HG03469 (cell line): ENCODE data around the gene ACKR4.
"Not testable (repeated sequence)": the region's sequence is repeated elsewhere in the genome, so short reads cannot be mapped to it uniquely, and the experiment has no call there.

Source experiments
- ATAC-seq: cut with Tn5 transposase; IDR thresholded peaks from one replicate; pipeline ENCODE4 v1.9.1; 2021; ENCODE audit warnings: mild to moderate bottlenecking, moderate library complexity, moderate number of reproducible peaks; ENCODE audit not compliant: unreplicated experiment

Gene ACKR4

DNA sequence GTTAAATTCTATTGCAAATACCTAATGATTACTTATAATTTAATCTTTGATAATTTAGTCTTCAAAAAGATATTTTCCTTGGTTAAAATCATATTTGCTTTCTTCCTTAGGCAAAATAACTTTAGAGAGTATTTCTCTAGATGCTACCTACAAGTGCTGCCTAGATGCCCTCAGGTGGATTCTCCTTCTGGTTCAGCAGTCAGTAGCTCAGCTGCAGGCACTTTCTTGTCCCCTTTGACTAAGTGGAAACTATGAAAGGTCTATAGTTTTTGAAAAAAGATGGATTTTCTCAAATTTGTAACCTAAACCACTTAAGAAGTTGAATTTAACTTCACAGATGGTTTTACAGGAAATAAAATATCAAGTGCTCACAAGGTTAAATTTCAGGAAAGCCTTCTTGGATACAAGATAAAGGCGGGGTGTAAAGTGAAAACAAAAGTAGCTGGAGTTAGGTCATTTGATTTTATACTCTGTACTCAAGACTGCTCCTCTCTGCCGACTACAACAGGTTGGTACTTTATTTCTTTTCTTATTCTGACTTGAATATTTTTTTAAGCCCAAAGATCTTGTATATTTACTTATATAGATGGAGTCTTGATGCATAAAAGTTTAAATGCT lies at the start of gene ACKR4:
Gene ACKR4 (plus strand): TSS at position 455 of the 618 bp plus-strand sequence. CDS start 3,128 bp downstream, outside the sequence.
- ATAC-seq: no peak

DNA sequence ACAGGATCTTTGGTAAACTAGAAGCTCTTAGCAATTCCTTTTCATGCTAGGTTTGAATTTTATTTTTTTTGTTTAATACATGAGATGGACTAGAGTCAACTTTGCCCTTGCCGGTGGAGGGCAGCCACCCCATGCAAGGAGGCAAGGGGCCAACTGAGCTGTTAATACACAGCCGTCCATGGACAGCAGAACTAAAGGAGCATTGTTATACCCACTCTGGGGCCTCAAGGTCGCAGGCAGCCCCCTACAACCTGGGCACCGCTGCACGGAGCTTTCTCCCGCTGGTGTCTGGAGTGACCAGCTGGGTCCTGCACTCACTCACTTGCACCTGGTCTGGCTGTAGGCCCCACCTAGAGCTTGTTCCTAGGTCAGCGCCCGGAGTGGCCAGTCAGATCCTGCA lies 47.9 kb upstream of the ACKR4 start:
- no peak for ATAC-seq

DNA sequence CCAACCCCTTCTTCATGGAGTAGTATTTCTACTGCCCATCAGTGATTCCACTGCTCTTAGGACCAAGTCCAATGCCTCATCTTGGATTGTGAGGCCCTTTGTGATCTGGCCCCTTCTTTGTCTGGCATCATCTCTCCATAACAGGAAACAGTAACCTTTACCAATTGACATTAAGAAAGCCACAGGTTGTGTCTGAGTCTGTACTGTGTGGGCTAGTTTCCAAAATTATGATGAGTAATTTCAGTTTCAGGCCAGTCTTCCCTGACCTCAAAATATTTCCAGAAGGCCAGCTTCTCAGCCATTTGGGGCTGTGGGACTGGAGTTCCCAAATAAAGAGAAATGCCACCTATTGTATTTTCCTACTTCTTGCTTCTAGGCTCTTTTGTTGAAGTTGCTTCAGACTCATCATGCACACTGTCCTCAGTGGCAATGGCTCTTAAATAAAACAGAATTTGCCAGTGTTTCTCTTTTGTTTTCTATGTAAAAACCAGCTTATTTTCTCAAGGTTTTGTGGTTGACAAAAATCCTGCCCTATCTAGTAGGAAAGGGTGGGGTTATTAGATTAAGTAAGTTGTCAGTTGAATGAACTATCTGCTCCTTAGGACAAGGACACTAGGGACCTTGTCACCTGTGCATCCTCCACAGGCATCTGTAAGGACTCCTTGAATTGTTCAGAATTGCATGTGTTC lies 47.0 kb upstream of the ACKR4 start:
- peak; percentile 64 for ATAC-seq

DNA sequence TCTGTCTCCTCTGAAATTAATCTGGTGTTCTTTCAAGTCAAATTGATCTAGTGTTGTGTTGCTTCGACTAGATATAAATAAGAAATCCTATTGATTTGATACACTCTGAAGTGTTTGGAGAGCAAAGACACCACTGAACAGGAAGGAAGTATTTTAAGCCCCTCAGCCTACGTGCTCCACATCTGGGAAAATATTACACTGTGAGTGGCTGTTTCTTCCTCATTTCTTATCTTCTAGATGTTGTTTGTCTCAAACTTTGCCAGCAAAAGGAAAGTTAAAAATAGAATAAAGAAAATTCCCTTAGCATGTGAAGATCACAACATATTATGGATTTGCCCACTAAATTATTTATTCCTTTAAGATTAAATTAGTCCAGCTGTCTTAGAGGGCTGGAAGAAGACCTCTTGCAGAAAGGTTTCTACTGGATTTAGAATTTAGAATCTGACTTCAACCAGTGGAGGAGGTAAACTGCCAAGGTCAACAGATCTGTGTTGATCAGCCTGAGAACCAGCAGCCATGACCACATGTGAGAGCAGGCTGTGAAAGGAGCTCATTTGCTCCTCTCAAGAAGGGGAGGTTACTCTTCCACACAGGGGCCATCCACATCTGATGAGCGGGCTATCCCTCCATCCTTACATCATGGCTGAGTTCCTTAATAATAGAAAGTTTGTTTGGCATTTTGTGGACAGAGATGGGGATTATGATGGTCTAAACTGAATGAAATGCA lies 46.3 kb upstream of the ACKR4 start:
- ATAC-seq: no peak

DNA sequence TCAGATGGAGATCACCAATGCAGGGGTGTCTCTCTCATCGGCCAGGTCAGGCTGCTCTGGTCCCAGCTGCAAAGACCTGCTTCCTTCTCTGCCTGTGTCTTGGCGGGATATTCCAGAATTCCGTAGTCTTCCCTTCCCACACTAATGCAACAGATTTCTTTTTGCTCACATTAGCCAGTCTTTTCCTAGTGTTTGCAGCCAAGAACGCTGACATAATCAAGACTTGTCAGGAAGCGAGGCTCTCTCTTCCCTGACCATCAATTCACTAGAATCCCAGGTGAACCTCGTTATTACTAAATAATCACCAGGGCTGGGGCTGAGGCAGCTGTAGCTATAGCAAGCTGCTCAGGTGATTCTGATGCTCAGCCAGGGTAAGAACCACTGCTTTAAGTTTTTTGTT lies 43.2 kb upstream of the ACKR4 start:
- ATAC-seq: no peak

DNA sequence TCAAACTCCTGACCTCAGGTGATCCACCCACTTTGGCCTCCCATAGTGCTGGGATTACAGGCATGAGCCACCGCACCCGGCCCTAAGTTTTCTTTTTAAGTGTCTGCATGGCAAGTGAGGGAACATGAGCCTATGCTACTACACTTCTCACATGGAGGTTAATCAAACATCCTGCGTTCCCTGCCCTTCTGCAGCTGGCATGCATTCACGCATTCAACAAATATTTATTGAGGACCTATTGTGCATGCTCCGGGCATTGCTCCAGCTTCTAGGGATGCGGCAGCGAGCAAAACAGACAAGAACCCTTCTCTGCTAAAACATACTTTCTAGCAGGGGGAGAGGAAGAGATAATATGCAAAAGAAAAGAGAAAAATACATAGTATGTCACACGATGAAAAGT lies 42.6 kb upstream of the ACKR4 start:
- no peak for ATAC-seq

DNA sequence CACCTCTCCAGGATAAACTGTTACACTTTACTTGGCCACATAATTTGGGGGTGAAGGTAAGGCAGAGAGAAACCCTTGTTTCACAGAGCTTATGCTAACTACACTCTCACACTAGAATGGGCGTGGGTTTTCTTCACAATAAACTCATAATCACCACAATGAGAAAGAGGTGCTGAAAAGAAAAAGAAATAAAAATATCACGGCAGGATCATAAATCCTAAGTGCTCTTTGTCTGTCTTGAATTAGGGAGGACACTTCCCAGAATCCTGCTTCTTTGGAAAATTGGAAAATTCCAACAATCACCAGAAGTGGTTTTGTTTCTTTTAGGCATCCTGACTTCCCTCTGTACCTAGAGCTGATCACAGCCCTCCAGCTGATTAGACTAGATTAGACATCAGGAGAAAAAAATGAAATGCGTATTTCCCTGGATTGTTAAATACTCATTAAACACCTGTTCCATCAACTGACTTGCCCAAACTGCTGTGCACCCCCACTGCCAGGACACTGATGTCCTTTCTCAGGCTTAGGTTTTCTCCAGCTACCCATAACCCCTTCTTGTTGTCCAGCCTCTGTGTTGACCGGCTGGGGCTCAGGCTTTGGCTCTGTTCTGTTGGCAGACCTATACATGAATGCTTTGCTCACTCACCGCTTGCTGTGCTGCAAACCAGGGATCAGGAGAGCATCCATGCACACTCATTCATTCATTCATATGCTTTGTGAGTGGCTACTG lies 41.6 kb upstream of the ACKR4 start:
- ATAC-seq: no peak

DNA sequence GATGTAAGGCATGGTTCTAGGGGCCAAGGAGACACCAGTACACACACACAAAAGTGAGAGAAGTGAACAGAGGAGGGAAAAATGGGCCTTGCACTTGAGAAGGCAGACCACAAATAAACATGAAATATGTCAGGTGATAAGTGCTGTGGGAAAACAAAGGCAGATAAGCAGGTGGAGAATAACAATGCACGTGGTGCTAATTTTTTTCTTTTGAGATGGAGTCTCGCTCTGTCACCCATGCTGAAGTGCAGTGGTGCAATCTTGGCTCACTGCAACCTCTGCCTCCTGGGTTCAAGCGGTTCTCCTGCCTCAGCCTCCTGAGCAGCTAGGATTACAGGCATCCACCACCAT lies 41.1 kb upstream of the ACKR4 start:
- not testable (repeated sequence) for ATAC-seq

DNA sequence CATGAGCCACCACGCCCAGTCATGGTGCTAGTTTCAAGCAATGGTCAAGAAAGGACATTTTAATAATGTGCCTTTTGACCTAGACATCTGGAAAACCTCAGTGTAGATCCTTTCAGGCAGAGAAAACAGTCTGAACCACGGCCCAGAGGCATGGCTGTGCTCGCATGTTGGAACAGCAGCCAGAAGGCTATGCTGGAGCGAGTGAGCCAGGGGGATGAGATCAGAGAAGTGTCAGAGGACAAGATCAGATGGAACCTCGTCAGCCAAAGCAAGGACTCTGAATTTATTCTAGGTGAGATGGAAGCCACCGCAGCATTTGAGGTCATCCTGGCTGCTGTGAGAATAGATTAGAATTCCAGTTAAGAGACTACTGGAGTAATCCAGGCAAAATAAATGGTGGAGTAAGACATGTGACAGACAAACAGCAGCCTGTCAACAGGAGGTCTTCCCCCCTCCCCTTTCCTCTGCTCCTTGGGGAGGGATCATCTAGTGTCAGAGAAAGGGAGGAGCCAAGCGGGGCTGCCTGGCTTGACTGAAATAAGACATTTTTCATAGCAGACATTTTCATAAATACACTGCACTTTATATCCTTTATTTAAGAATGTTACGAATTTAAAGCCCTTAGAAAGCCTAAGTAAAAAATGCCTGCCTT lies 40.4 kb upstream of the ACKR4 start:
- no peak for ATAC-seq

DNA sequence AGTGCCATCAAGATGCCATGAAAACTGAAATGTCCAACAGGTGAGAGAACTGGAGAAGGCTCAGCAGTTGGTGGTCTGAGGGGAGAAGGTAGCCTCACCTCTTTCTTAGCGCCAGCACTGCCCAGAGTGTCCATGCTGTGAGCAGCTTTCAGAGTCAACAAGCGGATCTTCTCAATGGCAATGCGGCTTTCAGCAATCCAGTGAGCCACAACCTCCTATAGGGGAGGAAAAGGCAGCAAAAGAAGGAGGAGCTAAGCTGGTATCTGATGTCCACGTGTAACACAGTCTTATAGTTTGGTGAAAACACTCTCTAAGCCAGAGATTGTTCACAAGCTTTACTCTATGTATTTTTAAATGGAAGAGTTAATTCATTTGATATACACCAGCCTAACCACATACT lies 36.1 kb upstream of the ACKR4 start:
- ATAC-seq: no peak

DNA sequence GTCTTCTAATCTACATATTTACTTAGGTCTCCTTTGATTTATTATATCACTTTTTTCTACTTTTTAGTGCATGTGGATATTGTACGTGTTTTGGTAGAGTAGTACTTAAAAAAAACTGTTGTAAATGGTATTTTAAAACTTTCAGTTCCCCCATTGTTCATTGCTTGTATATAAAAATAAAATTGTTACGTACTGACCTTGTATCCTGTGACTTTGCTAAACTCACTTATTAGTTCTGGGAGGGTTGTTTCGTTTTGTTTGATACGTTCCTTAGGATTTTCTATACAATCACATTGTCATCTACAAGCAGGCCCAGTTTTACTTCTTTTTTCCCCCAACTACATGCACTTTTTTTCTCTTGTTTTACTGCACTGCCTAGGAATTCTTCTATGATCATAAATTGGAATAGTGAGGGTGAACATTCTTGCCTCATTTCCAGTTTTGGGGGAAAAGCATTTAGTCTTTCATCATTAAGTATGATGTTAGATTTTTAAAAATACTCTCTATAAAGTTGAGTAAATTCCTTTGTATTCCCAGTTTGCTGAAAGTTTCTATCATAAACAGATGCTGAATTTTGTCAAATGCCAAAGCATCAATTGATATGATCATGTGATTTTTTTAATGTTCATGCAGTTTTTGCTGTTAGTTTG lies 33.5 kb upstream of the ACKR4 start:
- ATAC-seq: no peak

DNA sequence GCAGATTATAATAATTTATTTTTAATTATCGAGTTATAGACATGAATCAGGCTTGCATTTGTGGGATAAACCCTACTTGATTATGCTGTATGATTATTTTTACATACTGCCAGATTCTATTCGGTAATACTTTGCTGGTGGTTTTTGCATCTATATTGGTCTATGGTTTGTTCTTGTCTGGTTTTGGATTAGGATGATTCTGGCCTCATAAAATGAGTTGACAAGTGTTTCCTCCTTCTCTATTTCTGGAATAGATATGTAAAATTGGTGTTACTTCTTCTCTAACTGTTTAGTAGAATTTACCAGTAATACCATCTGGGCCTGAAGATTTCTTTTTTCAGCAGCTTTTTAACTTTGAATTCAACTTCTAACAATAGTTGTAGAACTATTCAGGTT lies 33.0 kb upstream of the ACKR4 start:
- ATAC-seq: no peak

DNA sequence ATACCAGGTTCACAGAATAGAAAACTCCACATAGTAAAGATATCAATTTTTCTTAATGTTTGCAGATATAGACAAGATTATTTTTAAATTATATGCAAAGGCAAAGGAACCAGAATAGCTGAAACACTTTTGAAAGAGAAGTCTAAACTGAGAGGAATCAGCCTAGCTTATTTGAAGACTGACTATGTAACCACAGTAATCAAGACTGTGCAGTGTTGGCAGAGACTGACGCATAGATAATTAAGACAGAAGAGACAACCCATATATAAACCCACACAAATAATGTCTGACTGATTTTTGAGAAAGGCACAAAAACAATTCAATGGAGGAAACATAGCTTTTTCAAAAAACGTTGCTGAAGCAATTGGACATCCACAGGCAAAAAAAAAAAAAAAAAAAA lies 28.6 kb upstream of the ACKR4 start:
- ATAC-seq: no peak

DNA sequence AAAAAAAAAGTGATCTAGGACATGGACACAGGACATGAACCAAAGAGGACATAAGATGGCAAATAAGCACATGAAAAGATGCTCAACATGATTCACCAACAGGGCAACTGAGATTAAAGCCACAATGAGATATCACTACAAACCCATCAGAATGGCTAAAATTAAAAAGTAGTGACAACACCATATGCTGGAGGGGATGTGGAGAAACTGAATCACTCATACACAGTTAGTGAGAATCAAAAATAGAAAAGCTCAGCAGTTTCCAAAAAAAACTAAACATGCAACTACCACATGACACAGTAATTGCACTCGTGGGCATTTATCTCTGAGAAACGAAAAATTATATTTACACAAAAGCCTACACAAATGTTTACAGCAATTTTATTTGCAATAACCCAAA lies 27.9 kb upstream of the ACKR4 start:
- ATAC-seq: no peak

DNA sequence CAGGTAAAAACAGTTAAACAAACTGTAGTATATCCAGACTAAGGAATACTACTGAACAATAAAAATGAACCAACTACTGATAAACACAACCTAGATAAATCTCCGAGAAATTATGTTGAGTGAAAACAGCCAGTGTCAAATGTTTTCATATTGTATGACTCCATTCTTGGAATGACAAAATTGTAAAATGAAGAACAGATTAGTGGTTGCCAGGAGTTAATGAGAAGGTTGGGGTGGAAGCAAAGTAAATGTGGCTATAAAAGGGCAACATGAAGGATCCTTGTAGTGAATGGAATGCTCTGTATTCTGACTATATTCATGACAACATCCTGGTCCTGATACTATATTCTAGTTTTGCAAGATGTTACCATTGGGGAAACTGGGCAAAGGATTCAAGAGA lies 27.5 kb upstream of the ACKR4 start:
- ATAC-seq: no peak

DNA sequence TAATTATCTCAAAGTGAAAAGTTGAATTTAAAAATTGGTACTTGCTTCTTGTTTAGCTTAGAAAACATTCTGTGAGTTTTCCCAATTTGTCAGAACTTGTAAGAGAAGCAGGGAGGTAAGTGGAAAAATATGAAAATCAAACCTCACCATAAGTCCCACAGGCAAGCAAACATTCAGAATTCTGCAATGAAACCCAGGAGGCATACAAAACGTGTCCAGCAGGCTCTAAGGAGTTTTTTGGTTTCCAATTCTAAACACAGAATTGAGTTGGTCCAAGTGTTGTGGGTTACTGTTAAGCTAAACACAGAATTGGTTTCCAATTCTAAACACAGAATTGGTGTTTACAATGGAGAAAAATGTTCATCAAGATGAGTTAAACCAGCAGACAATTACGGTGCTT lies 27.1 kb upstream of the ACKR4 start:
- ATAC-seq: no peak

DNA sequence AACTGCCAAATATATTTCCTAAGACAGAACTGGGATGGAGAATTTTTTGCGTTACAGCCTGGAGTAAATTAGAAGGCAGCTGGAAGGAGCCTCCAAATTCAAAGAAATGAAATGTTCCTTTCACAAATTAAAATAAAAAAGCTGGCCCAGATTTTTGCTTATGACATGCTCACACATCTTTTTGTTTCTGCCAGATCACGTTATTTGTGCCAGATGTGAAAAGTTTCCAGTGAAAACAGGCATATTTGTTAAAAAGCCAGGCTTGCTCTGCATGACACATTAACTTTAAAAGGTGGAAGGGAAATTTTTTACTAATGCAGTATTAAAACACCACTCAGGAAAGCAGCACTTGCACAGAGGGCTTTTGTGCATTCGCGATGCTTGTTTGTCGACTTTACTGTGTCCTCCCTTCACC lies 23.3 kb upstream of the ACKR4 start:
- no peak for ATAC-seq

DNA sequence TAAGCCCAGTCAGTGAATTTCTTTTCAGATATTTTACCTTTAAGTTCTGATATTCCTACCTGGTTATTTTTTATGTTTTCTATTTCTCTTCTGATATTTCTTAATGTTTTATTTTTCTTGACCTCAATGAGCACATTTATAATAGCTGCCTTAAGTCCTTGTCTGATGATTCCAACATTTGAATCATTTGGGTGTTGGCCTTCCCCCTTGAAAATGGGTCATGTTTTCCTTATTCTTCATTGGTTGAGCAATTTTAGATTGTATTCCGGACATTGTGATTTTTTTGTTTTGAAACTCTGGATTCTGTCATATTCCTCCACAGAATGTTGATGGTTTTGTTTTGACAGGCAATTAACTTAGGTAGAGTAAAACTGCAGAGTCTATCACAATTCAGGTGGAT lies 9.7 kb upstream of the ACKR4 start:
- ATAC-seq: no peak

DNA sequence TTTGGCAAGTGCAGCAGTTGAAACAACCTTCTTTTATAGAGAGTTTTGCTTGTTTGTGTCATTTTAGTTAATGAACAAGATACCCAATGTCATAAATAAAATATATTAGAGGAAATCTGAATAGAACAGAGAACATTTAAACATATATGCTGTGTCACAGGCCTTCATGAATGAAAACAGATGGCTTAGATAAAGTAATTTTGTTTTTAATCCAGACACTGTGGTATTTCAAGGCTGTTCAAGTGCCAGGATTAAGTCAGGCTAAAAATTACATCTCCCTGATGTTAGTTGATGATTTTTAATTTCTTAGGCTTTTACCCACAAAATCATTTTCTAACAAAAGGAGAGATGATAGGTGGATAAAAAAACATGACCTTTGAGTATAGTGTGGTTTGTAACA lies 4.9 kb upstream of the ACKR4 start:
- no peak for ATAC-seq

DNA sequence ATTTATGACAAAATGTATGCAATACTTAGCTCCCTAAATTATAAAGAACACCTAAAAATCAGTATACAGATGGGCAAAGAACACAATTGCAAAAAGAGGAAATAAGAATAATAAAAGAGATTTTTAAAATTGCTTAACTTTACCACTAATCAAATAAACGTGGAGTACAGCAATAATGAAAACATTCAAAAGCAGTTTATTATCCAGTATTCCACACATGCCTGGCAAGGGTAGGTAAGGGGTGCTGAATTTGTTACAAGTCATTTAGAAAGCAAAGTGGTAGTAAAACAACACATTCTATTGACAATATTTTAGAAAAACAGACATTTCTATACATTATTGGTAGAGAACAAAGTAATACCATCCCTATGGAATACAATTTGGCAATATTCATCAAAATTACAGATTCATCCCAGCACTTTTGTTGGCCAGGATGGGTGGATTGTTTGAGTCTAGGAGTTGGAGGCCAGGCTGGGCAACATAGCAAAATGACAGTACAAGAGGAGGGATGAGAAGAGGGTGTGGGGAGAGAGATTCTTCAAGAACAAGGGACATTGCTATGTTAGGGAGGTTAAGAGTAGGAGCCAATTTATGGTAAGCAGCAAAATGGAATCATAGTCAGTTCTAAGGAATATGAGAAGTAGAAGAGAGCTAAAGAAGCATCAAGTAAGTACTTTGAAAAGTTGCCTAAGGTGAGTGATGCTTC lies 3.7 kb upstream of the ACKR4 start:
- ATAC-seq: no peak
